HL-60/S4 treated with phorbol 12-myristate 13-acetate at 8.2 ng/mL for 4 days and 3 days (cell line): Measurements from ENCODE around the gene ZBED5.
"Not testable (repeated sequence)": the region's sequence is repeated elsewhere in the genome, so short reads cannot be mapped to it uniquely, and the experiment has no call there.

Experiments
- in situ Hi-C: fragments of 300-500 bp; cut with MboI; formaldehyde crosslinking; loops from 2 replicates; pipeline ENCODE4 v1.15.0; 2022; ENCODE audit warnings: low sequenced_read_pairs

Gene ZBED5

GRCh38 chr11:10844356-10844755 lies 13.5 kb downstream of the ZBED5 start:
- in situ Hi-C loops, result no loop called here

- in situ Hi-C loops, result no loop called here
These were observed 19.0 kb downstream of the ZBED5 start for GRCh38 chr11:10838881-10839280.

GRCh38 chr11:10838083-10838482 lies 19.8 kb downstream of the ZBED5 start:
- in situ Hi-C loops, result no loop called here

GRCh38 chr11:10836884-10837283 lies 21.0 kb downstream of the ZBED5 start:
- in situ Hi-C loops, result not testable (repeated sequence)

GRCh38 chr11:10829139-10829538 lies 28.7 kb downstream of the ZBED5 start:
- in situ Hi-C loops, result no loop called here

GRCh38 chr11:10828402-10828801 lies 29.5 kb downstream of the ZBED5 start:
- in situ Hi-C loops, result no loop called here

- in situ Hi-C loops, result no loop called here
These were observed 33.0 kb downstream of the ZBED5 start for GRCh38 chr11:10824888-10825287.

GRCh38 chr11:10823152-10823579 lies 34.7 kb downstream of the ZBED5 start:
- in situ Hi-C loops, result no loop called here

GRCh38 chr11:10822491-10822890 lies 35.4 kb downstream of the ZBED5 start:
- in situ Hi-C loops, result not testable (repeated sequence)

- in situ Hi-C loops, result no loop called here
These were observed 39.3 kb downstream of the ZBED5 start for GRCh38 chr11:10818594-10818993.

- in situ Hi-C loops, result no loop called here
These were observed 43.9 kb downstream of the ZBED5 start for GRCh38 chr11:10813945-10814344.

GRCh38 chr11:10809373-10810160 lies 48.3 kb downstream of the ZBED5 start:
- in situ Hi-C loops, result no loop called here

- in situ Hi-C loops, result no loop called here
These were observed 49.1 kb downstream of the ZBED5 start, which contains the start of gene EIF4G2 for GRCh38 chr11:10808553-10809372. Gene EIF4G2 (minus strand): TSS chr11:10808926.

GRCh38 chr11:10808235-10808552 lies 49.7 kb downstream of the ZBED5 start:
- in situ Hi-C loops, result no loop called here

GRCh38 chr11:10807493-10808234 lies 50.2 kb downstream of the ZBED5 start:
- in situ Hi-C loops, result no loop called here

- in situ Hi-C loops, result no loop called here
These were observed 51.6 kb downstream of the ZBED5 start for GRCh38 chr11:10806206-10806605.

GRCh38 chr11:10805741-10806140 lies 52.1 kb downstream of the ZBED5 start:
- in situ Hi-C loops, result no loop called here

GRCh38 chr11:10803676-10804075 lies 54.2 kb downstream of the ZBED5 start:
- in situ Hi-C loops, result no loop called here
